ENCODE data around the gene MINDY1. TPM values are rescaled to one million over a fixed set of nuclear protein-coding genes. Genes with fewer than 3 reads are reported as not detected.

Gene MINDY1
- polyA plus RNA-seq, 3 donors = 11.5 to 25.0 (median 13.2) TPM

DNA sequence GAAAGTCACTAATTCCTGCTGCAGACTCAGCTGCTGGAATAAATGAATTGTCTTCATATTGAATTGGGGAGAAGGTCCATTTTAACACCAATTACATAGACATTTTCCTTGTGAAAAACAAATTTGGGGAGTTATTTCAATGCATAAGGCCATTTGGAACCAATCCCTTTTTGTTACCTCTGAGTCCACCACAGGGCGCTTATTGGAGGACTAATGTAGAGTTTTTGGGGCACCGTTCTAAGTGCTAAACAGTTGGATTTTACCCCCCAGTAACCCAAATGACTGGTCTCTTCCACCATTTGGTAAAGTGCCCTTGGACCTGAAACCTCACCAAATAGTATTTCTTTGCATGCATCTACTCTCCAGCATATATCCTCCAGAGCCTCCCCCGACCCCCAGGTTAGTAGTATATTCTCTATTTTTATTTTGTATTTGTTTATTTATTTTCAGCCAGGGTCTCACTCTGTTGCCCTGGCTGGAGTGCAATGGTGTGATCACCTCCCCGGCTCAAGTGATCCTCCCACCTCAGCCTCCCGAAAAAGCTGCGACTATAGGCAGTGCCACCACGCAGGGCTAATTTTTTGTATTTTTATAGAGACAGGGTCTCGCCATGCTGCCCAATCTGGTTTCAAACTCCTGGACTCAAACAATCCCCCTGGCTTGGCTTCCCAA, 3.1 kb upstream of the MINDY1 start:
- H3K79me2 ChIP-seq (ENCODE audit: insufficient read depth, low read length) = peaks cover 47% of the 10 kb centered on the region

DNA sequence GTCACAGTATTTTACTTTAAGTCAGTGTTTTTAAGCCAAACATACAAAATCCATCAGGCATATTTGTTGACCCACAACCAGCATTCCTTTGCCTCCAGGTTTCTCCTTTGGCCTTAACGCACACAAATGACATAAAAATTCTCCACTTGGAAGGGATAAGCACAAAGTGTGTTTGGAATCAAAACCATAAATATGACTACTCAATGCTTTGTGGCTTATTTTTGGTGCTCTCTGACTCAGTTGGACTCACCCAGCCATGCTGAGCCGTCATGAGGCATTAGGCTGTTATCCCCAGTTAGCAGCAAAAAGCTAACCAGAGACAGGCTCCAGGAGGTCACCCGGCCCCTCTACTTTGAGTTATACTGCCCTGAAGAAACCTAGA, 2.5 kb upstream of the MINDY1 start:
- peak overlapping the region in 2 of 3 experiments; percentile 73 to 88 for H3K4me3 ChIP-seq (replicated peaks in 1 of 3; ENCODE audit: low read depth in 2 of 3, low read length in 3 of 3)
- H3K36me3 Mint-ChIP-seq = peaks cover 4 to 10% of the 10 kb centered on the region in 2 donors
- H3K4me1 Mint-ChIP-seq = peaks cover 53% of the 10 kb centered on the region
- H3K27me3 Mint-ChIP-seq (ENCODE audit: low read depth in 3 of 3) = peaks cover 0 to 10% (median 0%) of the 10 kb centered on the region in 3 donors
- peaks cover 53% of the 10 kb centered on the region for H3K79me2 ChIP-seq (ENCODE audit: insufficient read depth, low read length)
- intact Hi-C loops (cut with micrococcal nuclease) = loop anchor here (5.0 to 10.0 kb wide), 6 partner anchors 37 to 158 kb away; partner anchors contain the start of genes LYSMD1 (in 2 of the 2), SCNM1 (in 2 of the 2), ARNT (in 1 of the 2) and CDC42SE1 (in 1 of the 2)
- TF ChIP-seq, protein P1, sequence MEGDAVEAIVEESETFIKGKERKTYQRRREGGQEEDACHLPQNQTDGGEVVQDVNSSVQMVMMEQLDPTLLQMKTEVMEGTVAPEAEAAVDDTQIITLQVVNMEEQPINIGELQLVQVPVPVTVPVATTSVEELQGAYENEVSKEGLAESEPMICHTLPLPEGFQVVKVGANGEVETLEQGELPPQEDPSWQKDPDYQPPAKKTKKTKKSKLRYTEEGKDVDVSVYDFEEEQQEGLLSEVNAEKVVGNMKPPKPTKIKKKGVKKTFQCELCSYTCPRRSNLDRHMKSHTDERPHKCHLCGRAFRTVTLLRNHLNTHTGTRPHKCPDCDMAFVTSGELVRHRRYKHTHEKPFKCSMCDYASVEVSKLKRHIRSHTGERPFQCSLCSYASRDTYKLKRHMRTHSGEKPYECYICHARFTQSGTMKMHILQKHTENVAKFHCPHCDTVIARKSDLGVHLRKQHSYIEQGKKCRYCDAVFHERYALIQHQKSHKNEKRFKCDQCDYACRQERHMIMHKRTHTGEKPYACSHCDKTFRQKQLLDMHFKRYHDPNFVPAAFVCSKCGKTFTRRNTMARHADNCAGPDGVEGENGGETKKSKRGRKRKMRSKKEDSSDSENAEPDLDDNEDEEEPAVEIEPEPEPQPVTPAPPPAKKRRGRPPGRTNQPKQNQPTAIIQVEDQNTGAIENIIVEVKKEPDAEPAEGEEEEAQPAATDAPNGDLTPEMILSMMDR (IDR thresholded peaks at IDR 0.05) = no peak
- H3K9me3 ChIP-seq (replicated peaks in 1 of 2; ENCODE audit: control insufficient read depth in 1 of 2, insufficient read depth in 1 of 2, low read length in 2 of 2) = no peaks in the 10 kb centered on the region
- no peak for DNase-seq
- peak overlapping the region; percentile 87 for H3K9ac ChIP-seq (ENCODE audit: insufficient read depth, low read length, poor library complexity, severe bottlenecking)
- H3K27me3 ChIP-seq (ENCODE audit: control insufficient read depth in 2 of 2, insufficient read depth in 2 of 2, low read length in 2 of 2) = no peaks in the 10 kb centered on the region
- peaks cover 44 to 50% of the 10 kb centered on the region in 2 donors for H3K4me1 ChIP-seq (ENCODE audit: control insufficient read depth in 1 of 2, insufficient read depth in 2 of 2, low read length in 2 of 2)
- WGBS (ENCODE audit: insufficient coverage) = 88% methylated on average over 2 of the region's 3 CpGs
- peak overlapping the region; percentile 93 for H2AFZ ChIP-seq (ENCODE audit: insufficient read depth, low read depth, low read length, poor library complexity, severe bottlenecking)
- H4K20me1 ChIP-seq (ENCODE audit: insufficient read depth, low read length) = no peaks in the 10 kb centered on the region
- H3K4me2 ChIP-seq (replicated peaks; ENCODE audit: extremely low read depth, low read length, poor library complexity, severe bottlenecking) = peak overlapping the region; percentile 89
- peak overlapping the region; percentile 97 to 99 (median 99) for H3K27ac Mint-ChIP-seq
- peak overlapping the region; percentile 97 to 98 for H3K4me3 Mint-ChIP-seq
- H3K36me3 ChIP-seq (replicated peaks in 1 of 2; ENCODE audit: control insufficient read depth in 1 of 2, insufficient read depth in 2 of 2, low read length in 2 of 2) = peaks cover 0 to 9% of the 10 kb centered on the region in 2 donors
- H3K9me3 Mint-ChIP-seq = no peaks in the 10 kb centered on the region
- peak overlapping the region in 1 of 2 donors; percentile 95 for H3K27ac ChIP-seq (ENCODE audit: low read depth in 1 of 2, low read length in 2 of 2)

More for the DNA sequence above, 3.1 kb upstream of the MINDY1 start:
- no peak overlapping the region for H3K4me3 Mint-ChIP-seq
- H3K4me1 ChIP-seq (ENCODE audit: control insufficient read depth in 1 of 2, insufficient read depth in 2 of 2, low read length in 2 of 2) = peaks cover 38 to 44% of the 10 kb centered on the region in 2 donors
- 100% methylated on average over 2 of the region's 8 CpGs for WGBS (ENCODE audit: insufficient coverage)
- H3K27ac ChIP-seq (ENCODE audit: low read depth in 1 of 2, low read length in 2 of 2) = no peak overlapping the region
- TF ChIP-seq, protein P1 (IDR thresholded peaks at IDR 0.05) = no peak
- H3K4me1 Mint-ChIP-seq = peaks cover 49% of the 10 kb centered on the region
- no peak for DNase-seq
- H3K4me3 ChIP-seq (replicated peaks in 1 of 3; ENCODE audit: low read depth in 2 of 3, low read length in 3 of 3) = no peak overlapping the region
- no peaks in the 10 kb centered on the region for H3K9me3 ChIP-seq (replicated peaks in 1 of 2; ENCODE audit: control insufficient read depth in 1 of 2, insufficient read depth in 1 of 2, low read length in 2 of 2)
- H3K27me3 Mint-ChIP-seq (ENCODE audit: low read depth in 3 of 3) = peaks cover 0 to 10% (median 0%) of the 10 kb centered on the region in 3 donors
- H3K36me3 Mint-ChIP-seq = peaks cover 4 to 11% of the 10 kb centered on the region in 2 donors
- no peaks in the 10 kb centered on the region for H3K9me3 Mint-ChIP-seq
- no peaks in the 10 kb centered on the region for H4K20me1 ChIP-seq (ENCODE audit: insufficient read depth, low read length)
- peaks cover 0 to 9% of the 10 kb centered on the region in 2 donors for H3K36me3 ChIP-seq (replicated peaks in 1 of 2; ENCODE audit: control insufficient read depth in 1 of 2, insufficient read depth in 2 of 2, low read length in 2 of 2)
- H2AFZ ChIP-seq (ENCODE audit: insufficient read depth, low read depth, low read length, poor library complexity, severe bottlenecking) = no peak overlapping the region
- no peaks in the 10 kb centered on the region for H3K27me3 ChIP-seq (ENCODE audit: control insufficient read depth in 2 of 2, insufficient read depth in 2 of 2, low read length in 2 of 2)
- no peak overlapping the region for H3K4me2 ChIP-seq (replicated peaks; ENCODE audit: extremely low read depth, low read length, poor library complexity, severe bottlenecking)
- intact Hi-C loops (cut with micrococcal nuclease) = loop anchor here (5.0 to 10.0 kb wide), 7 partner anchors 37 to 157 kb away; partner anchors contain the start of genes LYSMD1 (in 2 of the 2), SCNM1 (in 2 of the 2), ARNT (in 1 of the 2) and C1orf56 (in 1 of the 2)
- peak overlapping the region in 1 of 7 donors; percentile 57 for H3K27ac Mint-ChIP-seq
- H3K9ac ChIP-seq (ENCODE audit: insufficient read depth, low read length, poor library complexity, severe bottlenecking) = no peak overlapping the region
